Vagina (tissue), 2 donors: ENCODE measurements around the gene IFNA6.

Experiments used
- POLR2A ChIP-seq, 2 donors: fragments of 450-650 bp; IDR thresholded peaks; one replicate each; pipeline ENCODE4 v1.6.1; 2017; ENCODE audit warnings: antibody characterized with exemption in 2 of 2, mild to moderate bottlenecking in 2 of 2, moderate library complexity in 2 of 2
- TF ChIP-seq, protein P1 (sequence below), 3 experiments: fragments of 450-650 bp in 2 of 3; fragments of 200-600 bp in 1 of 3; sonication (generic) in 1 of 3; IDR thresholded peaks; one replicate each; pipeline ENCODE4 v1.5.1; 2017 to 2019; ENCODE audit warnings: antibody characterized with exemption in 3 of 3, mild to moderate bottlenecking in 2 of 3, moderate library complexity in 2 of 3

DNA sequence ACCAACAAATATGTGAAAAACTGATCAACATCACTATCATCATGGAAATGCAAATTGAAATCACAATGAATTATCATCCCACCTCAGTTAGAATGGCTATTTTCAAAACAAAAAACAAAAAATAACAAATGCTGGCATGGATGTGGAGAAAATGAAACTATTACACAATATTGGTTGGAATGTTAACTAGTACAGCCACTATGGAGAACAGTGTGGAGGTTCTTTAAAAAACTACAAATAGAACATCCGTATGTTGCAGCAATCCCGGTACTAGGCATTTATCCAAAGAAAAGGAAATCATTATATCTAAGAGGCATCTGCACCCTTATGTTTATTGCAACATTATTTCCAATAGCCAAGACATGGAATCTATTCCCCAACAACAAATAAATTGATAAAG is 36.5 kb downstream of the IFNA6 start:
- TF ChIP-seq POLR2A (IDR thresholded peaks at IDR 0.05): no peak
- TF ChIP-seq, protein P1, sequence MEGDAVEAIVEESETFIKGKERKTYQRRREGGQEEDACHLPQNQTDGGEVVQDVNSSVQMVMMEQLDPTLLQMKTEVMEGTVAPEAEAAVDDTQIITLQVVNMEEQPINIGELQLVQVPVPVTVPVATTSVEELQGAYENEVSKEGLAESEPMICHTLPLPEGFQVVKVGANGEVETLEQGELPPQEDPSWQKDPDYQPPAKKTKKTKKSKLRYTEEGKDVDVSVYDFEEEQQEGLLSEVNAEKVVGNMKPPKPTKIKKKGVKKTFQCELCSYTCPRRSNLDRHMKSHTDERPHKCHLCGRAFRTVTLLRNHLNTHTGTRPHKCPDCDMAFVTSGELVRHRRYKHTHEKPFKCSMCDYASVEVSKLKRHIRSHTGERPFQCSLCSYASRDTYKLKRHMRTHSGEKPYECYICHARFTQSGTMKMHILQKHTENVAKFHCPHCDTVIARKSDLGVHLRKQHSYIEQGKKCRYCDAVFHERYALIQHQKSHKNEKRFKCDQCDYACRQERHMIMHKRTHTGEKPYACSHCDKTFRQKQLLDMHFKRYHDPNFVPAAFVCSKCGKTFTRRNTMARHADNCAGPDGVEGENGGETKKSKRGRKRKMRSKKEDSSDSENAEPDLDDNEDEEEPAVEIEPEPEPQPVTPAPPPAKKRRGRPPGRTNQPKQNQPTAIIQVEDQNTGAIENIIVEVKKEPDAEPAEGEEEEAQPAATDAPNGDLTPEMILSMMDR (IDR thresholded peaks at IDR 0.05): no peak
